Loucy (cell line): Measurements from ENCODE around the gene SYAP1.

Experiments
- H2AFZ ChIP-seq: fragments of 200-600 bp; sonication (generic); 2 replicates; pipeline ENCODE4 v1.6.0; 2016; ENCODE audit warnings: antibody characterized with exemption, mild to moderate bottlenecking, low read length, moderate library complexity
- H3F3A ChIP-seq: fragments of 200-600 bp; 2 replicates; pipeline ENCODE4 v1.6.0; 2016; ENCODE audit warnings: antibody characterized with exemption, low read depth, mild to moderate bottlenecking
- H3K27me3 ChIP-seq: fragments of 200-600 bp; sonication (generic); 2 replicates; pipeline ENCODE4 v1.6.1; 2014; ENCODE audit warnings: low read length, mild to moderate bottlenecking; ENCODE audit not compliant: insufficient read depth, poor library complexity, severe bottlenecking
- H3K36me3 ChIP-seq: fragments of 200-600 bp; sonication (generic); 2 replicates; pipeline ENCODE4 v1.6.1; 2016; ENCODE audit warnings: low read length; ENCODE audit not compliant: insufficient read depth
- H3K4me1 ChIP-seq: fragments of 200-600 bp; sonication (generic); 2 replicates; pipeline ENCODE4 v1.5.1; 2014; ENCODE audit warnings: low read length, mild to moderate bottlenecking; ENCODE audit not compliant: insufficient read depth, poor library complexity, severe bottlenecking
- H3K4me2 ChIP-seq: fragments of 200-600 bp; sonication (generic); 2 replicates; pipeline ENCODE4 v1.6.0; 2014; ENCODE audit warnings: antibody characterized with exemption, low read length, low read depth, mild to moderate bottlenecking; ENCODE audit not compliant: poor library complexity, severe bottlenecking
- H3K4me3 ChIP-seq: fragments of 200-600 bp; sonication (generic); 2 replicates; pipeline ENCODE4 v1.5.1; 2014; ENCODE audit warnings: low read length, mild to moderate bottlenecking, mixed read lengths; ENCODE audit not compliant: poor library complexity, severe bottlenecking
- H3K79me2 ChIP-seq: fragments of 200-600 bp; sonication (generic); 2 replicates; pipeline ENCODE4 v1.6.1; 2014; ENCODE audit warnings: low read length; ENCODE audit not compliant: insufficient read depth
- H3K9ac ChIP-seq: fragments of 200-600 bp; sonication (generic); 2 replicates; pipeline ENCODE4 v1.6.0; 2014; ENCODE audit warnings: mild to moderate bottlenecking, low read depth, low read length, moderate library complexity; ENCODE audit not compliant: poor library complexity, severe bottlenecking
- H3K9me2 ChIP-seq: fragments of 200-600 bp; sonication (generic); replicated peaks from 2 replicates; pipeline ENCODE4 v1.6.1; 2016; ENCODE audit warnings: low read depth, low read length, mixed read lengths
- H3K9me3 ChIP-seq: fragments of 200-600 bp; sonication (generic); 2 replicates; pipeline ENCODE4 v1.6.1; 2014; ENCODE audit warnings: mild to moderate bottlenecking, antibody characterized with exemption, low read length, low read depth; ENCODE audit not compliant: insufficient read depth
- H4K20me1 ChIP-seq: fragments of 200-600 bp; sonication (generic); 2 replicates; pipeline ENCODE4 v1.6.0; 2014; ENCODE audit warnings: antibody characterized with exemption, low read length, mild to moderate bottlenecking; ENCODE audit not compliant: insufficient read depth, poor library complexity, severe bottlenecking
- CTCF ChIP-seq: fragments of 200-600 bp; sonication (generic); conservative IDR thresholded peaks from 2 replicates; pipeline ENCODE4 v1.5.1; 2014; ENCODE audit warnings: mild to moderate bottlenecking, antibody characterized with exemption, low read length
- EZH2phosphoT487 ChIP-seq: fragments of 200-600 bp; IDR thresholded peaks from 2 replicates; pipeline ENCODE4 v1.6.1; 2018; ENCODE audit warnings: antibody characterized with exemption, mild to moderate bottlenecking, moderate library complexity, borderline replicate concordance

The SYAP1 gene

GRCh38 chrX:16796298-16796697 lies 76.9 kb downstream of the SYAP1 start:
- Histone ChIP-seq H3K4me3 (no peak overlapping the region), H3K9me2 (no peaks in the 10 kb centered on the region), H3K4me1 (no peaks in the 10 kb centered on the region), H3K36me3 (no peaks in the 10 kb centered on the region), H3K27me3 (no peaks in the 10 kb centered on the region), H2AFZ (no peak overlapping the region), H3F3A (no peaks in the 10 kb centered on the region), H3K9me3 (no peaks in the 10 kb centered on the region), H4K20me1 (no peaks in the 10 kb centered on the region), H3K79me2 (peaks cover 13% of the 10 kb centered on the region), H3K4me2 (no peak overlapping the region), H3K9ac (no peak overlapping the region)
- TF ChIP-seq CTCF (no peak), EZH2phosphoT487 (no peak)

GRCh38 chrX:16797358-16797757 lies 77.9 kb downstream of the SYAP1 start:
- Histone ChIP-seq H3K4me2 (no peak overlapping the region), H3K9ac (no peak overlapping the region), H3K4me1 (no peaks in the 10 kb centered on the region), H3K27me3 (no peaks in the 10 kb centered on the region), H3K36me3 (no peaks in the 10 kb centered on the region), H2AFZ (no peak overlapping the region), H3K9me2 (no peaks in the 10 kb centered on the region), H3K9me3 (no peaks in the 10 kb centered on the region), H3K79me2 (peaks cover 5% of the 10 kb centered on the region), H3K4me3 (no peak overlapping the region), H3F3A (no peaks in the 10 kb centered on the region), H4K20me1 (no peaks in the 10 kb centered on the region)
- TF ChIP-seq EZH2phosphoT487 (no peak), CTCF (no peak)

GRCh38 chrX:16797841-16798240 lies 78.4 kb downstream of the SYAP1 start:
- Histone ChIP-seq H3K4me3 (no peak overlapping the region), H3K9me3 (no peaks in the 10 kb centered on the region), H3K4me2 (no peak overlapping the region), H2AFZ (no peak overlapping the region), H3F3A (no peaks in the 10 kb centered on the region), H3K36me3 (no peaks in the 10 kb centered on the region), H3K27me3 (no peaks in the 10 kb centered on the region), H3K4me1 (no peaks in the 10 kb centered on the region), H4K20me1 (no peaks in the 10 kb centered on the region), H3K79me2 (peaks cover 4% of the 10 kb centered on the region; the same call in 1 of the 2 replicates), H3K9ac (no peak overlapping the region), H3K9me2 (no peaks in the 10 kb centered on the region)
- TF ChIP-seq CTCF (no peak), EZH2phosphoT487 (no peak)
